HG02943 (cell line): ENCODE results near the gene NSUN4.
"Not testable (repeated sequence)": the region's sequence is repeated elsewhere in the genome, so short reads cannot be mapped to it uniquely, and the experiment has no call there.

Experiments used
- ATAC-seq: cut with Tn5 transposase; IDR thresholded peaks from one replicate; pipeline ENCODE4 v1.9.1; 2021; ENCODE audit warnings: mild to moderate bottlenecking, low read depth, moderate library complexity; ENCODE audit not compliant: unreplicated experiment

Gene NSUN4

DNA sequence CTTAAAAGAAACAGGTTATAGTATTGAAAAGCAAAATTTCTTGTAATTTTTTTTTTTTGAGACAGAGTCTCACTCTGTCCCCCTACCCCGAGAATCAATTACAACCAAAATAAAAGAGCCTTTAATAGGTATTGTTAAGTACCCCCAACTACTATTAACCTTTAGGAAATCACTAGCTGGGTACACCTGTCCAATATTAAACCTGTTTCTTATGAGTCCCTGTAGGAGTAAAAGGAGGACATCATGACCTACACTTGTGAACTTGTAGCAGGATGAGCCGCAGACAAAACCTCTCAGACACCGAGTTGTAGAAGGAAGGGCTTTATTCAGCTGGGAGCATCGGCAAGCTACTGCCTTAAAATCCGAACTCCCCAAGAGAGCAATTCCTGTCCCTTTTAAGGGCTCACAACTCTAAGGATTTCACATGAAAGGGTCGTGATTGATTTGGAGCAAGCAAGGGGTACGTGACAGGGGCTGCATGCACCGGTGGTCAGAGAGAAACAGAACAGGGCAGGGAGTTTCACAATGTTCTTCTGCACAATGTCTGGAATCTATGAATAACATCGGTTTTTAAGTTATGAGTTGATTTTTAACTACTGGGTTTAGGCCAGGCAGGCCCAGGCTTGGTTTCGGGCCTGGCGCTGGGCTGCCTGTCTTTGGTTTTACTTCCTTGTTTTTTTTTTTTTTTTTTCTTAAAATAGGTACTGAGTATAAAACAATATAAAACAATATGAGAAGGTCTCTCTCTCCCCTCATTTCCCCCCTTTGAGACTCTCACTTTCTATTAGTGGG lies 15.1 kb upstream of the NSUN4 start:
- not testable (repeated sequence) for ATAC-seq

DNA sequence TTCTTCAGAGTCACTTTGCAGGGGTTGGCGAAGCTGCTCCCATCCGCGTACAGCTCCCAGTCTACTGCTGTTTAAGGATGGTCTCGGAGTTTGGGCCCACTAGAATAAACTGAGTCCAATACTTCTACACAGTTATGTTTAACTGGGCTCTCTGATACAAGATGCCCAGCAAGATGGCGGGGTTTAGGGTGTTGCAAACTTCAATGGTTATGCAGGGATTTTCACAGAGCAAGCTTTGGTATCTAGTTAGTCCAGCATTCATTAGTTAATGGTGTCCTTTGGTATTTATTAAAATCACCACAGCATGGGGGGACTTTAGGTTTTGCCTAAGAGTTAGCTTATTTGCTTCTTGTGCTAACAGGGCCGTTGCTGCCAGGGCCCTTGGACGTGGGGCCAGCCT lies 12.4 kb upstream of the NSUN4 start:
- not testable (repeated sequence) for ATAC-seq

DNA sequence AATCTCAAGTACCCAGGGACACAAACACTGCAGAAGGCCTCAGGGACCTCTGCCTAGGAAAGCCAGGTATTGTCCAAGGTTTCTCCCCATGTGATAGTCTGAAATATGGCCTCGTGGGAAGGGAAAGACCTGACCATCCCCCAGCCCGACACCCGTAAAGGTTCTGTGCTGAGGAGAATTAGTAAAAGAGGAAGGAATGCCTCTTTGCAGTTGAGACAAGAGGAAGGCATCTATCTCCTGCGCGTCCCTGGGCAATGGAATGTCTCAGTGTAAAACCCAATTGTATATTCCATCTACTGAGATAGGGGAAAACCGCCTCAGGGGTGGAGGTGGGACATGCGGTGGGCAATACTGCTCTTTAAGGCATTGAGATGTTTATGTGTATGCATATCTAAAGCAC lies 10.8 kb upstream of the NSUN4 start:
- ATAC-seq: not testable (repeated sequence)

DNA sequence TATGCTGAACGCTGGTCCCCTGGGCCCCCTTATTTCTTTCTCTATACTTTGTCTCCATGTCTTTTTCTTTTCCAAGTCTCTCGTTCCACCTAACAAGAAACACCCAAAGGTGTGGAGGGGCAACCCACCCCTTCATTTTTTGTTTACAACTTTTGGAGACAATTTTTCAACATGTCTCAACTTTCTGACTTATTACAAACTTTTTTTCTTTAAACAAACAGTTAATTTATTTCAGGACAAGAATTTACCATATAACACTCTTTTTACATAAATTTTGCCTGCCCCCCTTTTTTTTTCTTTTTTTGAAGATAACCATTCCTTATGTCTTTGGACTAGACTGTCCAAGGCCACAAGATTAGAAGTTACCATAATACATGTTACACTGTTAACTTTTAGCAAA lies 10.2 kb upstream of the NSUN4 start:
- not testable (repeated sequence) for ATAC-seq

DNA sequence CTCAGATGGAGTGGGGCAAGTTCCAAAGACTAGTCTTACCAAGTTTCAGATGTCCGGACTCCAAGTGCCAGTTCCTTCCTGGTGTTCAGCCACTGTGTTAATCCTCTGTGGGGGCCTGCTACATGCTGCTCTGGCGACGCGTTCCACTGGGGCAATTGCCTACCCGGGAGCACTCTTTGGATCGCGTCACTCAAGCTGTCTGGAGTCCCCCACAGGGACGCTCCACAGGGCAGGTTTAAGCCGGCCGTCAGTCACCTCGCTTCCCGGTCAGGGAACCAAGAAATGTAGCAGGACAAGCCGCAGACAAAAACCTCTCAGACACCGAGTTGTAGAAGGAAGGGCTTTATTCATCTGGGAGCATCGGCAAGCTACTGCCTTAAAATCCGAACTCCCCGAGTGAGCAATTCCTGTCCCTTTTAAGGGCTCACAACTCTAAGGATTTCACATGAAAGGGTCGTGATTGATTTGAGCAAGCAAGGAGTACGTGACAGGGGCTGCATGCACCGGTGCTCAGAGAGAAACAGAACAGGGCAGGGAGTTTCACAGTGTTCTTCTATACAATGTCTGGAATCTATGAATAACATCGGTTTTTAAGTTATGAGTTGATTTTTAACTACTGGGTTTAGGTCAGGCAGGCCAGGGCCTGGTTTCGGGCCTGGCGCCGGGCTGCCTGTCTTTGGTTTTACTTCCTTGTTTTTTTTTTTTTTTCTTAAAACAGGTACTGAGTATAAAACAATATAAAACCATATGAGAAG lies 8.6 kb upstream of the NSUN4 start:
- ATAC-seq: not testable (repeated sequence)

DNA sequence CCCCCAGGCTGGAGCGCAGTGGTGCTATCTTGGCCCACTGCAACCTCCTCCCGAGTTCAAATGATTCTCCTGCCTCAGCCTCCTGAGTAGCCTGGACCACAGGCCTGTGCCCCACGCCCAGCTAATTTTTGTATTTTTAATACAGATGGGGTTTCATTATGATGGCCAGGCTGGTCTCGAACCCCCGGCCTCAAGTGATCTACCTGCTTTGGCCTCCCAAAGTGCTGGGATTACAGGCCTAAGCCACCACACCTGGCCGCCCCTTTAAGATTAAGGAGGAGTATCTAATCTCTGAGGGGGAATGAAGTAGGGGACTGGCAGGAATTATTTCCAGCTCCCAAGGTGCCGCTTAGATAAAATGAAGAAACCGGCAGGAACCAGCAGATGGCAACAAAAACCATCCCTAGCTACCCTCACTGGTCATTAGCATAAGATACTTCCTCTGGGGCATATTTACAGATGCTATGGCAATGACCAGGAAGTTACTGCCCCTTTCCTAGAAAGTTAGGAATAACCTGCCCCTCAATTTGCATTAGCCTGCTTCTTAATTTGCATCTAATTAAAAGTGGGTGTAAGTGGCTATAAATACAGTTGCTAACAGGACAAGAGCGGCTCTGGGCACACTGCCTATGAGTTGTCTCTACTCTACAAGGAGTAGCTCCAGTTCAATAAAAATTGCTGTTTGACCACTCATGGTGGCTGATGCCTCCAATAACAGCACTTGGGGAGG lies 7.1 kb upstream of the NSUN4 start:
- no peak for ATAC-seq

DNA sequence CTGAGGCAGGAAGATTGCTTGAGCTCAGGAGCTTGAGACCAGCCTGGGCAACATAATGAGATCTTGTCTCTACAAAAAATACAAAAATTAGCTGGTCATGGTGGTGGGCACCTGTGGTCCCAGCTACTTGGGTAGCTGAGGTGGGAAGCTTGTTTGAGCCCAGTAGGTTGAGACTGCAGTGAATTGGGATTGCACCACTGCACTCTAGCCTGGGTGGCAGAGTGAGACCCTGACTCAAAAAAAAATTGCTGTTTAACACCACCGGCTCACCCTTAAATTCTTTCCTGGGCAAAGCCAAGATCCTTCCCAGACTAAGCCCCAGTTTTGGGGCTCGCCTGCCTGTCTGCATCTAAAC lies 6.6 kb upstream of the NSUN4 start:
- no peak for ATAC-seq

DNA sequence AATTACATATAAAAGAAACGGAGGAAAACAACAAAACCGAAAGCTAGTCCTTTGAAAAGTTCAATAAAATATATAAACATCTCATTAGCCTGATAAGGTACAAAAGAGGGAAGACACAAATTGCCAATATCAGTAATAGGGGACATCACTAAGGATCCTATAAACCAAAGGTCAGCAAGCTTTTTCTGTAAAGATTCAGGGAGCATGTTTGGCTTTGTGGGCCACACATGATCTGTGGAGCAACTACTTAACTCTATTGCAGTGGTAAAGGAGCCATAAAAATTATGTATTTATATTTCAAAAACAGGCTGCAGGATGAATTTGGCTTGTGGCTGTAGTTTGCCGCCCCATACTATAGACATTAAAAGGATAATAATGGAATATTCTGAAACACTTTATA lies 5.5 kb upstream of the NSUN4 start:
- ATAC-seq: no peak

DNA sequence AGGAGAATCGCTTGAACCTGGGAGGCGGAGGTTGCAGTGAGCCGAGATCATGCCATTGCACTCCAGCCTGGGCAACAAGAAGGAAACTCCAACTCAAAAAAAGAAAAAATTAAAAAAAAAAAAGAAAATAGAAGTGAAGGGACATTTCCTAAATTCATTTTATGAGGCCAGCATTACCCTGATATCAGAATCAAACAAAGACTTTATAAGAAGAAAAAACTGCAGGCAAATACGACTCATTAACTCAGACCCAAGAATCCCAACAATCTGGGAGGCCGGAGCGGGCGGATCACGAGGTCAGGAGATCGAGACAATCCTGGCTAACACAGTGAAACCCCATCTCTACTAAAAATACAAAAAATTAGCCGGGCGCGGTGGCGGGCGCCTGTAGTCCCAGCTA lies 3.2 kb upstream of the NSUN4 start:
- ATAC-seq: not testable (repeated sequence)

DNA sequence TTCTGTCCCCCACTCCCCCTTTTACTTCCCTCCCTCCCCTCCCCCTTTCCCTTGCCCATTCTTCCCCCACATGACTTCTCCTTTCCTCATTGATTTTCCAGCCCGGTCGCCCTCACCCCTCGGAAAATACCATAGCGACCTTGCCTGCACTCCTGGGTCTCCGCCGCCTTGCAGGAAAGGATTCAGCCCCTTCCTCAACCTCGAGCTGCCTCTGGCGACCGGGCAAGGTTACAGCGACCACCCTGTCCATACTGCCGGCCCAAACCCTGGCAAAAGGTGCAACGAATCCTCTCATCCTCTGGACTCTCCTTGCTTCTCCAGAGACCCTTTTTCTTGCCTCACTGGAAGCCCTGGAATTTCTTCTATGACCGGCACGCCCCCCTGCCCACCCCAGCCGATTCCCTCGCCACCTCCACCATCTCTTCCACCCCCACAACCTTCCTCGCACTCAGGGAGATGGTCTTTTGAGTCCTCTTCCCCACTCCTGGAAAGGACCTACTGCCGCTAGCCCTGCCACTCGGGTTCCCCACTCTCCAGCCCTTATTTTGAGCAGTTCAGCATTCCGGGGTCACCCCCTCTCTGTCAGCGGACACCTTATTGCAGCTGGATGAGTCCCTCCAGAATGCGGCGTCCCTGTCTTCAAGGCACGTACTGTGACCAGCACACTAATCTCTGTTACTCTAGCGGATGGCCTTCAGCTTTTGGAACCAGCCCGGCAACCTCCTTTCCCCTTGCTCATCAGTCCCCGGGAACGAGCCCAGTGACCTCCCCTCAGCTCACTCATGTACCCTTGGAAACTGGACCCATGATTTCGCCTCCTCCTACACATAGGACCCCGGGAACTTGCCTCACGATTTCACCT lies 846 bp downstream of the NSUN4 start:
- no peak for ATAC-seq

DNA sequence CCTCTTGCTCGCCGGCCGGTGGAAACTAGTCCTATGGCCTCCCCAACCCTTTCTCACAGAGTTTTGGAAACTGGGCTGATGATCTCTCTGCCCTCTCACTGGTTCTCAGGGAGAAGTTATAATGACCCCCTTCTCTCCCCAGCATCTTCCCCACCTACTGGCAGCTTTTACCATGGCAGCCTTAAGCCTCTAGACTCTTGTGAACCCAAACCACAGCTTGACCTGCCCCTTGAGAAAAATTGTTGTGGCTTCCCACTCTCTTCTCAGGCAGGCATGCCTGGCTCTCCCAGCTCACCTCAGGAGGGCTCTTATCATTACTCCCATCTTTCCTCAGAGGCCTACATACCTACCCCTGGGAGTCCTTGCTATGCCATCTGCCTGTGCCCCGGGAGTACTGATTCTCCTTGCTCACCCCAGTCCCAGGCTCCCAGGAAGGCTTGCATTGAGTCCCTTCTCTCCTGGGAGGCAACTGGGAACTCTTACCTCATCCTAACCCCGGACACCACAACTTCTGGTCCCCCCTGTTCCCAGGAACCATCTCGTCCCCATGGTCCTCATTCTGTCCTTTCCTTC lies 1.6 kb downstream of the NSUN4 start:
- no peak for ATAC-seq

DNA sequence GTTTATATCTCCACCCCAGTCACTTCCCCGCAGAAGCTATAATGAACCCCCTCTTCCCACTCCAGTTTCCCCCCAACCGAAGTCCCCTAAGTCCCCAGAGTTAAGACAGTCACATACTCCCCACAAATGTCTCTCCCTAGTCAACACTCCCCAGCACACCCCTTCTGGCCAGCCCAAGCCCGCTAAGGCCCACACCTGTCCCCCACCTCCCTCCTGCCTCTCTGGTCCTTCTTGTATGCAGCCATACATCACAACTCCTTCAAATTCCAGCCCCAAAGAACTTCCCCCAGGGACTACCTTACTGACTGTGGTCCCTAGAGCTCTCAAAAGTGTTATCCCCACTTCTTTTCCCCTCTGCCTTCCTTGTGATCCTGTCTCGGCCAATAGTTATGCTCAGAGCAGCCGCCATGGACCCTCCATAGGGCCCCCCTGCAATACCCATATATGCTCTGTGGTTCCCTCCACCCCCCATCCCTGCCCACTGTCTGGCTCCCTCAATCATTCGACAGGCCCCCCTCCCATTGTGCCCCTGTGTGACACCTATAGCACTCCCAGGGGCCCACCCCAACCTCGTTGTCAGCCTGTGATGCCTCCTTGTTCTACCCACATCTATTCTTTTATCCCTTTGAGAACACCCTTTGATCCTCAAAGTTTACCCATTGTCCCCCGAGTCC lies 2.2 kb downstream of the NSUN4 start:
- ATAC-seq: no peak

DNA sequence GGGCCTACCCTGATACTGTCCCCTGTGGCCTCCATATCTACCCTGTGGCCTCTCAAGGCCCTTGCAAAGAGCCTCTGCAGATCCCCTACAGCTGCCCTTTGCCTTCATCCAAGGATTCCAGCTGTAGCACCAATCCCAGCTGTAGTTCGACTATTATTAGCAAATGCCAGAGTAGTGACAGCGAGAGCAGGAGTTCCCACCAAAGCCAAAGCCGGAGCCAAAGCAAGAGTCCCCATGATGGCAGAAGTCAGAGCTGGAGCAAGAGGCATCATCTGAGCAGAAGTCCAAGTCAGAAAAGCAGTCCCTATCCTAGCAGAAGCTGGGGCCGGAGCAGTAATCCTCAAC lies 2.7 kb downstream of the NSUN4 start:
- ATAC-seq: no peak

DNA sequence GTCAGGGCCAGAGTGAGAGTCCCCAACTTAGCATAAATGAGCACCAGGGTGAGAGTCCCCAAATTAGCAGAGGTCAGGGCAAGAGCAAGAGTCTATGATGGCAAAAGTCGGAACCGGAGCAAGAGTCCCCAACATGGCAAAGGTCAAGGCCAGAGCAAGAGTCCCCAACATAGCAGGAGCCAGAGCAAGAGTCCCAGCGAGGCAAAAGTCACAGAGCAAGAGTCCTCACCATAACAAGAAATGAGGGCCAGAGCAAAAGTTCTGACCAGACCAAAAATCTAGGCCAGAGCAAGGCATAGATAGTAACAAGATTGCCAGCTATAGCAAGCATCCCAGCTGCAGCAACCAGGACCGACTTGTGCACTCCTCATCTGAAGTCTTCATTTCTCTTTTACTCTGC lies 3.1 kb downstream of the NSUN4 start:
- no peak for ATAC-seq

DNA sequence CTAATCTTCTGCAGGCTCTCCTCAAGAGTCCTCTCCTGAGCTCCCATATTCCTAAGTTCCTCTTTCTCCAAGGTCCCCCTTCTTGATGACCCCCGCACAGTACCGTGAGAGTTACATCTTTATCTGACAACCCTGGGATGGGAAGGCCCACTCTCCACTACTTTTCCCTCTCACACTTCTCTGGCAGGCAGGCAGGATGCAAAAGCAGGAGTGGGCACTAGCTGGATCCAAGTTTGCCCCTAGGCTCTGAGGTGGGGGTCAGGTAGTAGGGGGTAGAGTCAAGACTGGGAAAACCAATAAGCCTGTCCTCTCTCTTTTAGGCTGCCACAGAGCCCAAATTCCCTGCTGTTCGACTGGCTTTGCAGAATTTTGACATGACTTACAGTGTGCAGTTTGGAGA lies 3.9 kb downstream of the NSUN4 start:
- no peak for ATAC-seq

DNA sequence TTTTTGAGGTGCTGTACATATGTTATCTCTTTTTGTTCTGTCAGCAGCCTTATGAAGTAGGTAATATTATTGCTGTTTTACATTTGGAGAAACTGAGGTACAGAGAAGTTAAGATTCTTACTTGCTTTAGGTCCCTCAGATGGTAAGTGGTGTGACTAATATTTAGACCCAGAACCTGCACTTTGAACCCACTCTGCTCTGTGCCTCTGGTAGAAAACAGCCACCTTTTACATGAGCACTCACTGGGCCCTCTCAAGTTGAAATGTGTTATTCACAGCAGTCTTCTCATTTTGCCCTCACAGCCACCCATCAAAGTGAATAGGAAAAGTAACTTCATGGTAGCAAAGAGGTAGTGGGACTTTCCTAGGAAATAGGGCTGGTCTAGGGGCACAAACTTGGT lies 4.7 kb downstream of the NSUN4 start:
- ATAC-seq: no peak

DNA sequence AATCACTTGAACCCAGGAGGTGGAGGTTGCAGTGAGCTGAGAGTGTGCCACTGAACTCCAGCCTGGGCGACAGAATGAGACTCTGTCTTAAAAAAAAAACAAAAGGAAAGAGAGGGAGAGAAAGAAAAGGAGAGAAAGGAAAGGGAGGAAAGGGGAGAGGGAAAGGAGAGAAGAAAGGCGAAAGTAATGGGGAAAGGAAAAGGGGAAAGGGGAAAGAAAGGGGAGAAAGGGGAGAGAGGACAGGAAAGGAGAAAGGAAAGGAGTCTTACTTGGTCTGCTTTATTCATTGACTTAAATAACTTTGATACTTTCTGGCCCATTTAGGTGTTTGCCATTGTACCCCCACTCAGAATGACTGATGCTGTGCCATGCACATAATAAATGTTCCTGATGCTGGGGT lies 11.8 kb downstream of the NSUN4 start:
- ATAC-seq: no peak

DNA sequence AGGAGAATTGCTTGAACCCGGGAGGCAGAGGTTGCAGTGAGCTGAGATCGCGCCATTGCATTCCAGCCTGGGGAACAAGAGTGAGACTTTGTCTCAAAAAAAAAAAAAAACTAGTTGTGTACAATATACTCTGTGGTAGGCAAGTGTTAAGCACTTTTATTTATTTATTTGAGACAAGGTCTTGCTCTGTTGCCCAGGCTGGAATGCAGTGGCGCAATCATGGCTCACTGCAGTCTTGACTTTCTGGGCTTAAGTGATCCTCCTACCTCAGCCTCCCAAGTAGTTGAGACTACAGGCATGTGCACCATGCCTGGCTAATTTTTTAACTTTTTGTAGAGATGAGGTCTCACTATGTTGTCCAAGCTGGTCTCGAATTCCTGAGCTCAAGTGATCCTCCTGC lies 15.3 kb downstream of the NSUN4 start:
- ATAC-seq: not testable (repeated sequence)

DNA sequence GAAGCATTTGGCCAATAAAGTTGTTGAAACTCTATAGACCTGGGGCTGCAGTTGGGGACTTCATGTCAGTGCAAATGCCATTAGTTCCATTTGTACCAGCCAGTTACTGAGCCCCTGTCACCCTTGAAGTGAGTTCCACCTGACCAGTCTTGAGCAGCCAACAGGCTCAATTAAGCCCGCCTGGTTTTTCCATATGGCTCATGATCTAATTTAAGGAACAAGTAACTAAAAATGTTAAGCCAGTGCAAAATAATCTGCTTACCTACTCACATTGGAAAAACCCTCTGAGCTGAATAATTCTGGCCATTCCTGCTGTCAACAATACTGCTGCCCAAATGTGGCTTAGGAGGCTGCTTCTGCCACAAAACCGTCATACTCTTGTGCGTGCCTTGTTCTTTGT lies 21.6 kb downstream of the NSUN4 start:
- ATAC-seq: no peak

DNA sequence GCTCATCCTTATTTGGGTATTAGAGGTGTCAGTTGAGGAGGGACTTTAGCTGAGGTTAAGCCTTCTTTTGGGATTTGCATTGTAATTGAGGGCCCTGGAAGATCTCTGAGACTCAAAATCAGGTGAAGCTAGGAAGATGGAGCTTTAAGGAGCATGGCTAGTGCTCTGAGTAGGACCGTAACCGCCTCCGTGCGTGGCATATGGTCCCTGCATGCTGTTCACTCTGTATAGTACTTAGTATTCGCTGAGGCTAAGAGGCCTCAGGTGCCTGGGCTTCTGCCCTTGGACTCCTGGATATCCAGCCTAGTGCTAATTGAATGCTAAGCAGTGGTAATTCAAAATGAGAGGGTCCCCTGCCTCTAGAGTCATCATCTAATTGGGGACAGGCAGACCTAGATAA lies 22.5 kb downstream of the NSUN4 start:
- ATAC-seq: no peak
